Right lung (tissue), 5 donors: Measurements from ENCODE around the gene ANAPC13. TPM values are rescaled to one million over a fixed set of nuclear protein-coding genes. Genes with fewer than 3 reads are reported as not detected.

Experiments
- DNase-seq, 2 donors: peaks; one replicate each; pipeline ENCODE4 v3.0.0-alpha.2; 2013
- polyA plus RNA-seq, 5 donors: library from polyadenylated mRNA; unstranded; fragments of 120-200 nt; gene quantifications; one replicate each; pipeline versions ENCODE4 v1.2.1 to v1.2.3, GENCODE V29; 2013; ENCODE audit warnings: inconsistent platforms in 1 of 5, low replicate concordance in 1 of 5; ENCODE audit not compliant: insufficient read length in 5 of 5, insufficient read depth in 1 of 5

ANAPC13 gene
- polyA plus RNA-seq, 5 donors: 84.6 to 101 (median 94.0) TPM

- DNase-seq: no peak
These were observed 1.6 kb upstream of the ANAPC13 start for GRCh38 chr3:134487406-134487805.

GRCh38 chr3:134486577-134487041 lies 824 bp upstream of the ANAPC13 start:
- DNase-seq: peak in 1 of 2 donors; percentile 38

- DNase-seq: peak in 1 of 2 donors; percentile 32
These were observed 589 bp downstream of the ANAPC13 start for GRCh38 chr3:134485075-134485717.

- DNase-seq: no peak
These were observed 2.4 kb downstream of the ANAPC13 start for GRCh38 chr3:134483195-134483900.

GRCh38 chr3:134482622-134483021 lies 3.2 kb downstream of the ANAPC13 start:
- DNase-seq: no peak

- no peak for DNase-seq
These were observed 4.6 kb downstream of the ANAPC13 start for GRCh38 chr3:134481166-134481565.

- DNase-seq: no peak
These were observed 5.2 kb downstream of the ANAPC13 start for GRCh38 chr3:134480546-134480945.

- DNase-seq: no peak
These were observed 7.8 kb downstream of the ANAPC13 start for GRCh38 chr3:134477938-134478337.

GRCh38 chr3:134477002-134477401 lies 8.8 kb downstream of the ANAPC13 start:
- no peak for DNase-seq

GRCh38 chr3:134476306-134476705 lies 9.5 kb downstream of the ANAPC13 start:
- no peak for DNase-seq

GRCh38 chr3:134474956-134475355 lies 10.8 kb downstream of the ANAPC13 start:
- DNase-seq: no peak

- DNase-seq: peak in 1 of 2 donors; percentile 74
These were observed 11.8 kb downstream of the ANAPC13 start for GRCh38 chr3:134473868-134474546.

GRCh38 chr3:134472831-134473230 lies 13.0 kb downstream of the ANAPC13 start:
- no peak for DNase-seq

- DNase-seq: no peak
These were observed 14.1 kb downstream of the ANAPC13 start for GRCh38 chr3:134471521-134472193.

- DNase-seq: no peak
These were observed 17.3 kb downstream of the ANAPC13 start for GRCh38 chr3:134468519-134468918.

- DNase-seq: no peak
These were observed 19.5 kb downstream of the ANAPC13 start for GRCh38 chr3:134466331-134466730.

- no peak for DNase-seq
These were observed 21.0 kb downstream of the ANAPC13 start for GRCh38 chr3:134464689-134465365.

GRCh38 chr3:134464064-134464688 lies 21.6 kb downstream of the ANAPC13 start:
- peak; percentile 87 to 91 for DNase-seq

- no peak for DNase-seq
These were observed 22.1 kb downstream of the ANAPC13 start for GRCh38 chr3:134463676-134464063.

GRCh38 chr3:134462331-134462941 lies 23.3 kb downstream of the ANAPC13 start:
- no peak for DNase-seq

- DNase-seq: no peak
These were observed 24.8 kb downstream of the ANAPC13 start for GRCh38 chr3:134460965-134461364.
